Peyer's patch (tissue), 4 donors: Measurements from ENCODE around the gene SEPTIN5. TPM values are rescaled to one million over a fixed set of nuclear protein-coding genes. Genes with fewer than 3 reads are reported as not detected.

Source experiments
- DNase-seq, 3 donors: peaks; one replicate each; pipeline ENCODE4 v3.0.0-alpha.2; 2017 to 2019
- H3K27ac ChIP-seq, 4 donors: fragments of 200-600 bp; sonication (generic); one replicate each; pipeline ENCODE4 v1.5.1; 2016 to 2019
- H3K27me3 ChIP-seq, 2 donors: fragments of 200-600 bp; sonication (generic); one replicate each; pipeline ENCODE4 v1.5.1; 2019
- H3K36me3 ChIP-seq, 3 donors: fragments of 200-600 bp; sonication (generic); one replicate each; pipeline ENCODE4 v1.5.1; 2016 to 2019
- H3K4me1 ChIP-seq, 4 donors: fragments of 200-600 bp; sonication (generic); one replicate each; pipeline ENCODE4 v1.5.1; 2016 to 2019
- H3K4me3 ChIP-seq, 4 donors: fragments of 200-600 bp; sonication (generic); 1 replicate in 3 of 4; 2 replicates in 1 of 4; pipeline ENCODE4 v1.5.1; 2016 to 2019; ENCODE audit warnings: mild to moderate bottlenecking in 1 of 4
- H3K9me3 ChIP-seq, 4 donors: fragments of 200-600 bp; sonication (generic); one replicate each; pipeline ENCODE4 v1.5.1; 2016 to 2019; ENCODE audit warnings: mild to moderate bottlenecking in 1 of 4
- POLR2A ChIP-seq, 2 donors: fragments of 450-650 bp; IDR thresholded peaks; one replicate each; pipeline ENCODE4 v1.5.1; 2017; ENCODE audit warnings: antibody characterized with exemption in 2 of 2, mild to moderate bottlenecking in 2 of 2, moderate library complexity in 2 of 2
- total RNA-seq, 4 donors: library from RNA; depleted of rRNA; stranded (reverse); fragments of >200 nt; gene quantifications; one replicate each; pipeline ENCODE4 v1.1.0, GENCODE V29; 2016
- TF ChIP-seq, protein P1 (sequence below), 6 experiments: fragments of 450-650 bp in 4 of 6; fragments of 200-600 bp in 2 of 6; sonication (generic) in 1 of 6; IDR thresholded peaks; one replicate each; pipeline ENCODE4 v1.5.1; 2017 to 2019; ENCODE audit warnings: antibody characterized with exemption in 6 of 6, mild to moderate bottlenecking in 3 of 6, moderate library complexity in 1 of 6

The SEPTIN5 gene
- total RNA-seq, 4 donors from 2014 or later: 2.8 to 20.6 (median 5.0) TPM

DNA sequence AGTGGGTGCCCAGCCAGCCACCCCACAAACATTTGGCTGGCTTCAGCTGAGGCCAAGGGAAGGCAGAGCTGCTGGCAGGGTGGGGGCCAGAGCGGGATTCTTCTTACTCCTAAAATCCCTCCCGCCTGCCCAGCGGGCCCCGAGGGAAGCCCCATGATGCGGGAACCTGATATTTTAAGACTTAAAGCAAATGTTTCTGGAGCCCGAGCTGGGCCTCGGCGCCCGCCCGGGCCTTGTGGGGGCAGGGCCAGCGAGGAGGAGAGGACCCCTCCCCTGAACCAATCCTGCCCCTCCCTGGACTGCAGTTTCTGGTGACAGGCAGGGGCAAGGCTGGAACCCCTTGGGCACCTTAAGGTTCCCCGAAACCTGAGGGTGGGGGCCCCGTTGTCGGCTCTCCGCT is 26.3 kb downstream of the SEPTIN5 start:
- DNase-seq: no peak
- H3K4me3 ChIP-seq: no peak overlapping the region
- no peaks in the 10 kb centered on the region for H3K36me3 ChIP-seq
- H3K9me3 ChIP-seq: no peaks in the 10 kb centered on the region
- TF ChIP-seq POLR2A (IDR thresholded peaks at IDR 0.05): no peak
- TF ChIP-seq, protein P1, sequence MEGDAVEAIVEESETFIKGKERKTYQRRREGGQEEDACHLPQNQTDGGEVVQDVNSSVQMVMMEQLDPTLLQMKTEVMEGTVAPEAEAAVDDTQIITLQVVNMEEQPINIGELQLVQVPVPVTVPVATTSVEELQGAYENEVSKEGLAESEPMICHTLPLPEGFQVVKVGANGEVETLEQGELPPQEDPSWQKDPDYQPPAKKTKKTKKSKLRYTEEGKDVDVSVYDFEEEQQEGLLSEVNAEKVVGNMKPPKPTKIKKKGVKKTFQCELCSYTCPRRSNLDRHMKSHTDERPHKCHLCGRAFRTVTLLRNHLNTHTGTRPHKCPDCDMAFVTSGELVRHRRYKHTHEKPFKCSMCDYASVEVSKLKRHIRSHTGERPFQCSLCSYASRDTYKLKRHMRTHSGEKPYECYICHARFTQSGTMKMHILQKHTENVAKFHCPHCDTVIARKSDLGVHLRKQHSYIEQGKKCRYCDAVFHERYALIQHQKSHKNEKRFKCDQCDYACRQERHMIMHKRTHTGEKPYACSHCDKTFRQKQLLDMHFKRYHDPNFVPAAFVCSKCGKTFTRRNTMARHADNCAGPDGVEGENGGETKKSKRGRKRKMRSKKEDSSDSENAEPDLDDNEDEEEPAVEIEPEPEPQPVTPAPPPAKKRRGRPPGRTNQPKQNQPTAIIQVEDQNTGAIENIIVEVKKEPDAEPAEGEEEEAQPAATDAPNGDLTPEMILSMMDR (IDR thresholded peaks at IDR 0.05): no peak
- H3K27ac ChIP-seq: no peak overlapping the region
- no peaks in the 10 kb centered on the region for H3K27me3 ChIP-seq
- no peaks in the 10 kb centered on the region for H3K4me1 ChIP-seq

DNA sequence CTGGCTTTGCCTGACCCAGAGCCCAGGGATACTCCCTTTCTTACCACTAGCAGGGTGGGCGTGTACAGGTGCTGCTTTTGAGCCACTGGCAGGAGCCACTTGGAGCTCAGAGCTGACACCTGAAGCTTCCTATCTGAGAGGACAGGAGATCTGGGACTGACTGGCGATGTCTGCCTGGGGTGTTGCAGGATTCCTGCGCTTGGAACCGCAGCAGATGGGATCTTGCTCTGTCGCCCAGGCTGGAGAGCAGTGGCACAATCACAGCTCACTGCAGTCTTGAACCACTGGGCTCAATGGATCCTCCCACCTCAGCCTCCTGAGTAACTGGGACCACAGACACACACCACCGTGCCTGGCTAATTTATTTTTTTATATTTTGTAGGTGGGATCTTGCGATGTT is 26.8 kb downstream of the SEPTIN5 start:
- Histone ChIP-seq H3K9me3 (no peaks in the 10 kb centered on the region), H3K27me3 (no peaks in the 10 kb centered on the region), H3K4me3 (no peak overlapping the region), H3K36me3 (no peaks in the 10 kb centered on the region), H3K4me1 (no peaks in the 10 kb centered on the region), H3K27ac (no peak overlapping the region)
- TF ChIP-seq POLR2A (IDR thresholded peaks at IDR 0.05): no peak
- TF ChIP-seq, protein P1 (IDR thresholded peaks at IDR 0.05): no peak
- no peak for DNase-seq

DNA sequence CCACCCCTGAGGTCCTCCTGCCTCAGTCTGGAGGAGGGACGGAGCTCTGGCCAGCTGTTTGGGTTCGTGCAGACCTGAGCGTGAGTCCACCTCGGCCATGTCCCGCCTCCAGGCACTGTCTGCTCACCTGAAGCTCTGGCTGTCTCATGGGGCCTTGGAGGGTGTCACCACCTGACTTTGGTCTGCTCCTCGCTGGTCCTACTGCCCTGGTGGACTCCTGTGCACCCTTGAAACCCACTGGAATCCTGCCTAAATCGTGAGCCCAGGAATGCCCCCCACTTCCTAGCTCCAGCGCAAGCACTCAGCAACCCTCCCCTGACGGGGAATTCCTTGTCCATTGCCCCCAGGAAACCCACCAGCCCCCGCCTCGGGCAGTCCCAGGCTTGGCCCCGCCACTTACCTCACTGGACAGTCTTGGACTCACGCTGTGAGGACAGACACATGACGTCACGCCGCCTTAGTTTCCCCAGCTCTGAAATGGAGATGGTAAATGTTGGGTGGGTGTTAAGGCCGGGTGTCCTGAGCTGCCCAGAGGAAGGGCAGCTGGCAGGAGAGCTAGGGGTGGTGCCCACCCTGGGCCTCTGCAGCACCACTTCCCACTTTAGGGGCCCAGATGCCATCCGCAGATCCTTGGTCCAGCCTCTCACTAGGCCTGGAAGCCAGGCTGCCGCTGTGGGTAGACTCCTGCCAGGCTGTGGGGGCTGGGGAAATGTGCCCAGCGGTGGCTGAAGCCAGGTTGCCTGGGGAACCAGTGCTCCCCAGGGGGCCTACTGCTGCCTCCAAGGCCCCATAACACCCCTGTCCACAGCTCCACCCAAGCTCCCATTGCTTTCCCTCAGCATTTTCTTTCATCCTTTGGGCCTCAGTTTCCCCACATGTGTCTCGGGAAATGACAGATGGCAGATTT is 28.1 kb downstream of the SEPTIN5 start:
- Histone ChIP-seq H3K27me3 (no peaks in the 10 kb centered on the region), H3K9me3 (no peaks in the 10 kb centered on the region), H3K27ac (no peak overlapping the region), H3K36me3 (no peaks in the 10 kb centered on the region), H3K4me1 (no peaks in the 10 kb centered on the region), H3K4me3 (no peak overlapping the region)
- TF ChIP-seq POLR2A (IDR thresholded peaks at IDR 0.05): no peak
- TF ChIP-seq, protein P1 (IDR thresholded peaks at IDR 0.05): no peak
- no peak for DNase-seq

DNA sequence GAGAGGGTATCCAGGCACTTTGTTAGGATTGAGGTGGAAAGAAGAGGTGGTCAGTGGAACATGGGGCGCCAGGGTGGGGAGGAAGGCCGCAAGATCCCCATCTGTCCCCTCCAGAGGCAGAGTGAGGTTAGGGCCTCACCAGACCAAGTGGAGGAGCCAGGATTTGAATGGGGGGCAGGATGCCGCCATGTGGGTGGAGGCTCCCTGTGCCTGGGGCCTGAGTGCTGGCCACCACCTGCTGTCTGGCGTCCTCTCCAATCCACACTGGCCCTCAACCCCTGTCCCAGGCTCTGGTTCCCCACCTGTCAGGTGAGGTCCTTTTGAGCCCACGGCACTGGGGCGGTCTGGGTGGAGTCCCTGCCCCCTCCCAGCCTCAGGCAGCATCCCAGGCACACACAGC is 28.8 kb downstream of the SEPTIN5 start:
- Histone ChIP-seq H3K27ac (no peak overlapping the region), H3K9me3 (no peaks in the 10 kb centered on the region), H3K27me3 (no peaks in the 10 kb centered on the region), H3K36me3 (no peaks in the 10 kb centered on the region), H3K4me3 (no peak overlapping the region), H3K4me1 (no peaks in the 10 kb centered on the region)
- TF ChIP-seq POLR2A (IDR thresholded peaks at IDR 0.05): no peak
- TF ChIP-seq, protein P1 (IDR thresholded peaks at IDR 0.05): no peak
- no peak for DNase-seq

DNA sequence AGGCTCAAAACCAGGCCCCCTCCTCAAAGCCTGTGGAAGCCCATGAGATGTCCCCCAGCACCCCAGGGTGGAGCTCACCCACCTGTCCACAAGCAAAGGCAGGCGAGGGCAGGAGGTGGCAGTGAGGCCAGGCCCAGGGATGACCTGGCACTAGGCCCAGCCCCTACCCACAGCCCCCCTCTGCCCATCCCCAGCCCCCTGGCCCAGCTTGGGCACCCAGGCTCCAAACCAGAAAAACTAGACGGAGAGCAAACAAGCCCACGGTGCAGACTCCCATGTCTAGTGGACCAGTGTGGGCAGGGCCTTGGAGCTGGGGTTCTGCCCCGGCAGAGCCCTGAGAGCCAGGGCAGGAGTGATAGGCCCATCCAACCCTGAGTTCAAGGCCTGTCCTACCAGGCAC is 29.3 kb downstream of the SEPTIN5 start:
- TF ChIP-seq POLR2A (IDR thresholded peaks at IDR 0.05): no peak
- TF ChIP-seq, protein P1 (IDR thresholded peaks at IDR 0.05): no peak
- no peak overlapping the region for H3K4me3 ChIP-seq
- DNase-seq: no peak
- H3K27ac ChIP-seq: no peak overlapping the region
- no peaks in the 10 kb centered on the region for H3K36me3 ChIP-seq
- no peaks in the 10 kb centered on the region for H3K4me1 ChIP-seq
- no peaks in the 10 kb centered on the region for H3K27me3 ChIP-seq
- no peaks in the 10 kb centered on the region for H3K9me3 ChIP-seq
